CD4-positive, alpha-beta T cell (primary cell): Measurements from ENCODE around the gene KLC1. TPM values are rescaled to one million over a fixed set of nuclear protein-coding genes. Genes with fewer than 3 reads are reported as not detected.
A peak's percentile ranks its signal among the peaks of the same experiment; 100 is the strongest.

Source experiments
- ATAC-seq: fragments of 200-7000 bp; cut with Tn5 transposase; one replicate; pipeline ENCODE4 v1.10.0; 2022; ENCODE audit warnings: mild to moderate bottlenecking; ENCODE audit not compliant: poor library complexity
- CTCF ChIA-PET: fragments of 350-600 bp; sonication (Branson Sonifier 250); formaldehyde crosslinking; loops from one replicate; lab custom pipeline; 2021; ENCODE audit warnings: antibody characterized with exemption, inconsistent platforms; lab: Charles Lee
- POLR2A ChIA-PET: fragments of 350-600 bp; sonication (Branson Sonifier 250); formaldehyde crosslinking; loops from one replicate; lab custom pipeline; 2021; ENCODE audit warnings: antibody characterized with exemption, inconsistent platforms; lab: Charles Lee
- DNase-seq, 14 experiments: peaks; one replicate each; pipeline ENCODE4 v3.0.0-alpha.2; 2013 to 2020; ENCODE audit warnings: mixed read lengths in 2 of 14
- H3K27ac ChIP-seq, 2 donors: one replicate each; pipeline versions ENCODE4 v1.5.1 to v1.7.0; 2013; ENCODE audit warnings: low read length in 2 of 2, low read depth in 1 of 2, mild to moderate bottlenecking in 1 of 2
- H3K27me3 ChIP-seq, 2 experiments: 1 replicate in 1 of 2; 2 replicates in 1 of 2; pipeline versions ENCODE4 v1.6.1 to v1.7.0; 2013; ENCODE audit warnings: low read length in 2 of 2, control low read depth in 1 of 2, mild to moderate bottlenecking in 1 of 2, moderate library complexity in 1 of 2; ENCODE audit not compliant: insufficient read depth in 2 of 2, control insufficient read depth in 1 of 2
- H3K36me3 ChIP-seq: one replicate; pipeline ENCODE4 v1.6.1; 2013; ENCODE audit warnings: low read length, control low read depth; ENCODE audit not compliant: insufficient read depth
- H3K4me1 ChIP-seq: one replicate; pipeline ENCODE4 v1.6.1; 2013; ENCODE audit warnings: low read length, control low read depth; ENCODE audit not compliant: insufficient read depth
- H3K4me3 ChIP-seq: one replicate; pipeline ENCODE4 v1.5.1; 2013; ENCODE audit warnings: mild to moderate bottlenecking, low read length, moderate library complexity
- H3K9me3 ChIP-seq, 2 experiments: 1 replicate in 1 of 2; 2 replicates in 1 of 2; pipeline versions ENCODE4 v1.6.1 to v1.7.0; 2013; ENCODE audit warnings: low read length in 2 of 2, mild to moderate bottlenecking in 2 of 2, control low read depth in 1 of 2, moderate library complexity in 1 of 2; ENCODE audit not compliant: control insufficient read depth in 1 of 2, insufficient read depth in 1 of 2
- H3K27ac Mint-ChIP-seq: one replicate; pipeline ENCODE4 v1.8.0; 2020; ENCODE audit warnings: mixed read lengths
- H3K27me3 Mint-ChIP-seq: one replicate; pipeline ENCODE4 v1.8.0; 2021; ENCODE audit warnings: mixed read lengths
- H3K36me3 Mint-ChIP-seq: one replicate; pipeline ENCODE4 v1.8.0; 2021; ENCODE audit warnings: low read depth, mixed read lengths
- H3K4me1 Mint-ChIP-seq: one replicate; pipeline ENCODE4 v1.8.0; 2021; ENCODE audit warnings: low read depth, mixed read lengths
- H3K4me3 Mint-ChIP-seq: one replicate; pipeline ENCODE4 v1.8.0; 2020; ENCODE audit warnings: mild to moderate bottlenecking, mixed read lengths
- H3K9me3 Mint-ChIP-seq: one replicate; pipeline ENCODE4 v1.8.0; 2020; ENCODE audit warnings: mixed read lengths
- intact Hi-C, 2 experiments: fragments of 100-400 bp; cut with DNase I in 1 of 2; cut with micrococcal nuclease in 1 of 2; formaldehyde crosslinking; loops; one replicate each; pipeline versions ENCODE4 v1.15.1 to v1.9.0; 2023 to 2025; cut with DNase I, micrococcal nuclease
- total RNA-seq, 174 experiments: library from RNA in 2 of 174; stranded (reverse) in 2 of 174; gene quantifications; one replicate each; pipeline ENCODE4 v1.2.3 and lab custom pipeline; 2021 to 2026
- TF ChIP-seq, protein P1 (sequence below): fragments of 200-600 bp; IDR thresholded peaks from one replicate; pipeline ENCODE4 v1.8.0; 2022; ENCODE audit warnings: antibody characterized with exemption, mild to moderate bottlenecking

The KLC1 gene
- total RNA-seq, 2 experiments from 2014 or later: 111 to 119 TPM

- TF ChIP-seq, protein P1, sequence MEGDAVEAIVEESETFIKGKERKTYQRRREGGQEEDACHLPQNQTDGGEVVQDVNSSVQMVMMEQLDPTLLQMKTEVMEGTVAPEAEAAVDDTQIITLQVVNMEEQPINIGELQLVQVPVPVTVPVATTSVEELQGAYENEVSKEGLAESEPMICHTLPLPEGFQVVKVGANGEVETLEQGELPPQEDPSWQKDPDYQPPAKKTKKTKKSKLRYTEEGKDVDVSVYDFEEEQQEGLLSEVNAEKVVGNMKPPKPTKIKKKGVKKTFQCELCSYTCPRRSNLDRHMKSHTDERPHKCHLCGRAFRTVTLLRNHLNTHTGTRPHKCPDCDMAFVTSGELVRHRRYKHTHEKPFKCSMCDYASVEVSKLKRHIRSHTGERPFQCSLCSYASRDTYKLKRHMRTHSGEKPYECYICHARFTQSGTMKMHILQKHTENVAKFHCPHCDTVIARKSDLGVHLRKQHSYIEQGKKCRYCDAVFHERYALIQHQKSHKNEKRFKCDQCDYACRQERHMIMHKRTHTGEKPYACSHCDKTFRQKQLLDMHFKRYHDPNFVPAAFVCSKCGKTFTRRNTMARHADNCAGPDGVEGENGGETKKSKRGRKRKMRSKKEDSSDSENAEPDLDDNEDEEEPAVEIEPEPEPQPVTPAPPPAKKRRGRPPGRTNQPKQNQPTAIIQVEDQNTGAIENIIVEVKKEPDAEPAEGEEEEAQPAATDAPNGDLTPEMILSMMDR: no peak
- intact Hi-C loops: loop anchor here in 1 of 2 experiments (10.0 kb wide), 1 partner anchor 1044 kb away; the partner anchor contains the start of gene SIVA1
- H3K27me3 Mint-ChIP-seq: no peaks in the 10 kb centered on the region
- H3K4me3 ChIP-seq: no peak overlapping the region
- no peaks in the 10 kb centered on the region for H3K9me3 Mint-ChIP-seq
- H3K36me3 Mint-ChIP-seq: peaks cover 5% of the 10 kb centered on the region
- H3K9me3 ChIP-seq: no peaks in the 10 kb centered on the region
- CTCF ChIA-PET: no interaction called here
- DNase-seq (no peak), ATAC-seq (no peak)
- no peaks in the 10 kb centered on the region for H3K27me3 ChIP-seq
- H3K36me3 ChIP-seq: no peaks in the 10 kb centered on the region
- H3K4me1 Mint-ChIP-seq: peaks cover 11% of the 10 kb centered on the region
- no peak overlapping the region for H3K27ac Mint-ChIP-seq
- peaks cover 22% of the 10 kb centered on the region for H3K4me1 ChIP-seq
- POLR2A ChIA-PET: no interaction called here
- no peak overlapping the region for H3K4me3 Mint-ChIP-seq
- H3K27ac ChIP-seq: no peak overlapping the region
Measured at GRCh38 chr14:103710771-103711377, 81.9 kb downstream of the KLC1 start.

DNA sequence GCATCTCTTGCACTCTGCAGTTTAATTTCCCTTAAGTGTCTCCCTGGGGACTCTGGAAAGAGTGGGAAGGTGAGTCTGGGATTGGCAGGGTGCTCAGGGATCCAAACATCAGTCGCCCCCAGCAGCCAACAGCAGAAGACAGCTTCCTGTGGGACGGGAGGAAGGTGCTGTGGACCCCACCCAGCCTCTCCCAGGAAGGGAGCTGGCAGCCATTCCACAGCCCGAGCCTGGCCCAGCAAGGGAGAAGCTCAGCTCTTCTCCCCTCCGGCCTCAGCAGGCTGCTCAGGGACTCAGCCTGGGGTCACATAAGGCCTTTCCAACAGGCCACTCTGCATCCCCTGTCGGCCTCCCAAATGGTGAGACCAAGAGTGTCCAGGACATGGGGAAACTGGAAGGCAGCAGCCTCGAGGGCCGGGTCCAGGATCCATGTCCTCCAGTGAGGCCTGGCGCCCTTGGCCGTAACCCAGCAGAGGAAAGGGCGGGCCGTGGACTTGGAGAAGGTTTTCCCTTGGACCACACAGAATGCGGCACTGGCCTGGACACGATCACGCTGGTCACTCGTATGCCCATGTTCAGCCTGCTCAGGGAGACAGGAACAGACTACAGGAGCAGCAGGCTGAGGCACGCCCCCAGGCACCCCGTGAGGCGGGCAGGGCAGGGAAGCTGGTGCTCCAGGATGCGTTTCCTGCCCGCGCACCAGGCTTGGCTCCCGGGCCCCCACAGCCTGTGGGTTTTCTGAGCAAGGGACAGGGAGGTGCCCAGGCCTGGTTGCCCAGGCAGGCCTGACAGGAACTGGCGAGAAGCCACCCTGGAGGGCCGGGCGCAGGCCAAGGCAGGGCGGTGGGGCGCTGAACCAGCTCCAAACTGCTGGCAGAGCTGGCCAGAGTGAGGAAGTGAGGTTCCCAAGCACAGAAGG lies 82.8 kb downstream of the KLC1 start:
- no peaks in the 10 kb centered on the region for H3K27me3 ChIP-seq
- TF ChIP-seq, protein P1: no peak
- Mint-ChIP-seq H3K27me3 (no peaks in the 10 kb centered on the region), H3K4me1 (peaks cover 13% of the 10 kb centered on the region), H3K27ac (no peak overlapping the region), H3K36me3 (peaks cover 5% of the 10 kb centered on the region), H3K4me3 (peak overlapping the region; percentile 48), H3K9me3 (no peaks in the 10 kb centered on the region)
- H3K9me3 ChIP-seq: no peaks in the 10 kb centered on the region
- ChIA-PET CTCF (no interaction called here), POLR2A (no interaction called here)
- no peak overlapping the region for H3K27ac ChIP-seq
- no peak overlapping the region for H3K4me3 ChIP-seq
- DNase-seq (no peak), ATAC-seq (no peak)
- H3K4me1 ChIP-seq: peaks cover 28% of the 10 kb centered on the region
- no peaks in the 10 kb centered on the region for H3K36me3 ChIP-seq
- intact Hi-C loops: loop anchor here in 1 of 2 experiments (10.0 kb wide), 1 partner anchor 1043 kb away; the partner anchor contains the start of gene SIVA1

DNA sequence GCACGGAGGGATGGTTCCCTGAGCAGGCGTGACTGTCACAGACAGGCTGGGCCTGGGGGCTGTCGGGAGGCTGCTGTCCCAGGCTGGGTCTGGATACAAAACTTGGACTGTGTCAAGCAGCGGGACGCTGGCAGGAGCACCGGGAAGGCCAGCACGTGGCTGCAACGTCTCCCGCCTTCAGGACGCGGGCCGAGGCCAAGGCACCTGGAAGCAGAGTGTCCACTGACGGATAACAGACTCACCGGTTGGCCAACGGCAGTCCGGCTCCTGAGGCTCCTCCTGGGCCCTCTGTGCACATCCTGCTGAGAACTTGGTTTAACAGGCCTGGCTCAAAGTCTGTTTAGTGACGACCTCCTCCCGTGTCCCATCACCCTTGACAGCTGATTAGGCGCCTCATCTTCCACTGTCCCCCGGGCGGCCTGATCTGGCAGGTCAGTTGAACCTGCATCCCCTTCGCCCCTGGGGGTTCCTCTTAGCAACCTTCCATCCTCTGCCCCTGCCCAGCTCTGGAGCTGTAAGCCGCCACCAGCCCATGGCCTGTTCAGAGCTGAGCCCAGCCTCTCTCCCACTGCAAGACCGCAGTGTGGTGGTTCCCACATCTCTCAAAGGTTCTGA lies 83.7 kb downstream of the KLC1 start:
- Histone ChIP-seq H3K36me3 (no peaks in the 10 kb centered on the region), H3K27me3 (no peaks in the 10 kb centered on the region), H3K27ac (no peak overlapping the region), H3K4me3 (no peak overlapping the region), H3K4me1 (peaks cover 31% of the 10 kb centered on the region), H3K9me3 (no peaks in the 10 kb centered on the region)
- H3K4me3 Mint-ChIP-seq: peak overlapping the region; percentile 48
- CTCF ChIA-PET: no interaction called here
- TF ChIP-seq, protein P1: no peak
- peaks cover 5% of the 10 kb centered on the region for H3K36me3 Mint-ChIP-seq
- peaks cover 23% of the 10 kb centered on the region for H3K4me1 Mint-ChIP-seq
- intact Hi-C loops: loop anchor here in 1 of 2 experiments (10.0 kb wide), 1 partner anchor 1042 kb away; the partner anchor contains the start of gene SIVA1
- no peak for ATAC-seq
- no peak for DNase-seq
- no peaks in the 10 kb centered on the region for H3K9me3 Mint-ChIP-seq
- POLR2A ChIA-PET: interaction anchor here (0.6 kb wide), 1 partner anchor 62 kb away, joined by 3 read pairs; no protein-coding TSS in a partner anchor
- H3K27me3 Mint-ChIP-seq: no peaks in the 10 kb centered on the region
- H3K27ac Mint-ChIP-seq: no peak overlapping the region
